AG09319 (cell line): ENCODE measurements around the gene GRIK1.

Source experiments
- DNase-seq: peaks from one replicate; pipeline ENCODE4 v3.0.0-alpha.2; 2010; ENCODE audit warnings: low read depth; ENCODE audit errors: extremely low read depth
- TF ChIP-seq, protein P1 (sequence below): IDR thresholded peaks from 2 replicates; pipeline ENCODE4 v1.5.1; 2011; ENCODE audit warnings: low read depth, mild to moderate bottlenecking, inconsistent platforms, low read length, moderate library complexity

GRIK1 gene

DNA sequence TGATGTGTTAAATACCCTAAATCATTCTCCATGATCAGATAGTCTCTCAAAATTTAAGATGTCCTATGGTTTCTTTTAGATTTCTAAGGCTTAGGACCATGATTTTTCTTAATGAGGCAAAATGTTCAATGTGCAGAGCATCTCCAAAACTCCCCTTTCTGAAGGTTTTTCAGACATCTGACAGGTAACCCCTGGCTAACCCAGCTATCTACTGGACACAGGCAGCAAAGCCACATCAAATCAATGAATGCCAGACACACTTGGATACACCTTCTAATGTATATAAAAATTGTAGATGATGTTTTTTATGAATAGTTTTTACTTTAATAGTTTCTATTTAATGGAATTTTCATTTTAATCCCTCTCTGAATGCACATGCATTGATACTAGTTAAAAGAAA, 285.6 kb downstream of the GRIK1 start:
- DNase-seq: no peak
- TF ChIP-seq, protein P1, sequence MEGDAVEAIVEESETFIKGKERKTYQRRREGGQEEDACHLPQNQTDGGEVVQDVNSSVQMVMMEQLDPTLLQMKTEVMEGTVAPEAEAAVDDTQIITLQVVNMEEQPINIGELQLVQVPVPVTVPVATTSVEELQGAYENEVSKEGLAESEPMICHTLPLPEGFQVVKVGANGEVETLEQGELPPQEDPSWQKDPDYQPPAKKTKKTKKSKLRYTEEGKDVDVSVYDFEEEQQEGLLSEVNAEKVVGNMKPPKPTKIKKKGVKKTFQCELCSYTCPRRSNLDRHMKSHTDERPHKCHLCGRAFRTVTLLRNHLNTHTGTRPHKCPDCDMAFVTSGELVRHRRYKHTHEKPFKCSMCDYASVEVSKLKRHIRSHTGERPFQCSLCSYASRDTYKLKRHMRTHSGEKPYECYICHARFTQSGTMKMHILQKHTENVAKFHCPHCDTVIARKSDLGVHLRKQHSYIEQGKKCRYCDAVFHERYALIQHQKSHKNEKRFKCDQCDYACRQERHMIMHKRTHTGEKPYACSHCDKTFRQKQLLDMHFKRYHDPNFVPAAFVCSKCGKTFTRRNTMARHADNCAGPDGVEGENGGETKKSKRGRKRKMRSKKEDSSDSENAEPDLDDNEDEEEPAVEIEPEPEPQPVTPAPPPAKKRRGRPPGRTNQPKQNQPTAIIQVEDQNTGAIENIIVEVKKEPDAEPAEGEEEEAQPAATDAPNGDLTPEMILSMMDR: no peak

DNA sequence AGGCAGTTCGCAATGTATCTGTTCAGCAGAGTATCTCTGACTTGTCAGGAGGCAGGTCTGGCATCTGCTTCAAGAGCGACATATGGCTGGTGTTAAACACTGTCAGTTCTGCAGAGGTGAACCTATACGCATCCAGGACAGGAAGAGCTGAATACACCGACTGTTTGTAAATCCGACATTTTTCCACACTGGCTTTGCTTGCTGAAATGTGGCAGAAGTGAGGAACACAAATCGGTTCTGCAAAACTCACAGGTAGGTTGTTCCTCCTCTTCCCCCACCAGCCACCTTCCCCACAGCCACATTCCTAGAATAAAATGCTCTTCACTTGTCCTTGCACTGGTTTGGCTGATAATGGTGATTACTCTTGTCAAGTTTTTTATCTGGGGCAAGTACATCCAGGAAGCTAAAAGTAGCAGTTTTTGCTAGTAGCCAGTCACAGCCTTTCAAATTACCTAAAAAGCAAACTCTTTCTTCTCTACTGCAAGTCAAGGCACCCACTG, 289.2 kb downstream of the GRIK1 start:
- TF ChIP-seq, protein P1: no peak
- DNase-seq: no peak

DNA sequence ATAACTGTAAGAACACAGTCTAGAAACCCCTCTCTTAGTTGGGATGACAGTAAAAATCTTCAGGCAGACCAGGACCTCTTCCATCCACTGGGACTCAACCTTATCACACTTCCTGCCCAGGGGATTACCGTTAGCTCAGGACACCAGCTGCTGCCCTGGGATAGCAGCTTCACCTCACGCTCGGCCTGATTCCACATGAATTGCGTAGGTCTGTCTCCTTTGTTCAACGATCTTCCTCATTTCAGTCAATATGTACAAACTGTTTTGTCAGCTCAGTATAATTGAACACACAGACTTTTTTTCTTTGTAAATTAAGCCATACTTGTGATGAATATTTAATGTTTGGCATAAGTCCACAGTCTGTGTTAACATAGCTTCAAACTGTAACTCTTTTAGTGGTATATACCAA, 290.4 kb downstream of the GRIK1 start:
- DNase-seq: no peak
- TF ChIP-seq, protein P1: no peak

DNA sequence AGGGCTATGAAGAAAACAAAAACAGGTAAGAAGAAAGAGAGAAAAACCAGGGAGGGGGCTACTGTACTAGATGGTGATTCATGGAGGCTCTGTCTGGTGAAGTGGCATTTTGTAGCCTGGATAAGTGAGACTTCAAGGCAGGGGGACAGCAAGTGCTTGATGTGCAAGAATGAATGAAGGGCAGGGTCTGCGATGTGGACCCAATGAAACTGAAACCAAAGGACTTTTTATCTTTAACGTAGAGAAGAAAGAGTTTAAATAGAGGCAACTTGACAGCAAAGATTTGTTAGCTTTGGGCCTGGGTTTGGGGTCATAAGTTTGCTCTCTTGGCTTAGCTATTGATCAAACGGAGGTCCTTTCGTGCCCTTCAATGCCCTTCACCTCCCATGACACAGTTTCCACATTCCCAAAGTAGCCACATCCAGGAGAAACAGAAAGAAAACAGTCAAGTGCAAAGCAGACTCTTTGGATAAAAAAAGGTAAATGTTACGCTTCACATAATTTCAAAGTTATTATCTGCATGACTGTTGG, 291.0 kb downstream of the GRIK1 start:
- DNase-seq: no peak
- TF ChIP-seq, protein P1: no peak

DNA sequence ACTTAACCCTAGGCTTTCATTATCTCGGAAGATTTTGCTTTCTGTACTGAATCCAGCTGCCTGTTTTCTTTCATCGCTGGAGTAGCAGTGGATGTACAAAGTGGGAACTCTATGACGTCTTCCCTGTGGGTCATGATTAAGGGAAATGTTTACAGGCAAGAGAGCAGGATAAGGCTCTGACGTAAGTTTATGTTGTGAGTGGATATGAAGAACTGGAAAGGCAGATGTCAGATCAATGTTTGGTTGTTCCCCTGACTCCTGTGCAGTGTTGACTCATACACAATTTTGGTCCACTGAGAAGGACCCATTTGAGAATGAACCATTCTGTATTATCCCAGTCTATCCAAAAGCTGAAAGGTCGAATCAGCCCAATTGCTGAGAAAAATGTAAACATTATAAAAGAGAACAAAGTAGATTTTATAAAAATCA, 292.4 kb downstream of the GRIK1 start:
- TF ChIP-seq, protein P1: no peak
- no peak for DNase-seq

DNA sequence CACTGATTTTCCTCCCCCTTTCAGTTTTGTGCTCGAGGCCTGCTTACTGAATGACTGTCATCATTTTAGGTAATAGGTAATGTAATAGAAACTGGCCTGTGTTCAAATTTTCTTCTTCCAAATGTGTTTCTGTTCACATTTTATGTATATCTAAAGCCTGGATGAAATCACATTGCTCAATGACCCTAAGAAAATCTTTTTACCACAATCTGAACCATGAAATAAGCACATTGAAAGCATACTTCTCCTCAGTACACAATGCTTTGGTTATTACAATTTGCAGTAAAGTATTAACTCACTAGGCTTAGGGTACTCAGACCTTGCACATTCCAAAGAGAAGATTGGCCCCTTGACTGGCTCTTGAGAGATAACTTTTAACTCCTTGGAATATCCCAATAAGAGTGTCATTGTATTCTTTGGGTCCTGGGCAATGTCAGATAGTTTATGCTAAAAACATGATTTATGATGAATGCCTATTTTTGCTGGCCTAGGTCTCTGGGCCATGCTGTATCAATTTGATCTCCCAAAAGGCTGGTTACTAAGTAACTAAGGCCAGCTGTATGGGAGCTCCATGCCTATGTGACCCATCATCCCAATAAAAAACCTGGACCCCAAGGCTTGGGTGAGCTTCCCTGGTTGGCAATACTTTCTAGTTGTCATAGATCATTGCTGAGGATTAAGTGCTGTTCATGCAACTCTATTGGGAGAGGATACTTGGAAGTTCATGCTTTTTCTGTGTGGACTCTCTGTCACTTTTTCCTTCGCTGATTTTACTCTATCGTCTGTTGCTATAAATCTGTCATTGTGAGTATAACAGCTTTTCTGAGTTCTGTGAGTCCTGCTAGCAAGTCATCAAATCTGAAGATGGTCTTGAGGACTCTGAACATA, 293.9 kb downstream of the GRIK1 start:
- DNase-seq: no peak
- TF ChIP-seq, protein P1: no peak

DNA sequence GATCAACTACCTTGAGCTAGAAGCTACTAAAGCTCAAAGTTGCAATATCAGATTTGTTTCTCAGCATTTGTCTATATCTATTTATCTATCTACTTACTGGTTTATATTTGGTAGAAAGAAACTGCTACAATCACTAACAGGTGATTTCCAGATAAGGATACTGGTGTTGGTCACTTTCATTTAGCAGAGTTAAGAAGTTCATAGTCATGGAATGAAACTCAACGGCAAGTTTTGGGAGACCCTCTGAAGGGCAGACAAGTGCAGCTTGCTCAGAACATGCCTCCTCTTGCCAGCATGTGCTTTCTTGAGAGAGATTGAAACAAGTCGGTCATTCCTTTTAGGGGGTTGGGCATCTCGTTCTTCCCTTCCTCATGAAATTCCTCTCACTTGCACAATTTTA, 296.5 kb downstream of the GRIK1 start:
- DNase-seq: no peak
- TF ChIP-seq, protein P1: no peak
